ENCODE measurements around the gene PRMT7. TPM values are rescaled to one million over a fixed set of nuclear protein-coding genes. Genes with fewer than 3 reads are reported as not detected.

PRMT7 gene
- total RNA-seq, 1 experiment from 2014 or later = 47.5 TPM

GRCh38 chr16:68283346-68283745 is 27.5 kb upstream of the PRMT7 start:
- BruUV-seq (replicated peaks) = no TSS peak
- H3K9me2 ChIP-seq (ENCODE audit: insufficient read depth) = no peaks in the 10 kb centered on the region
- ChIA-PET POLR2A (ENCODE audit: unreplicated experiment) (no interaction called here), CTCF (no interaction called here)
- H3K36me3 ChIP-seq (ENCODE audit: low read depth) = no peaks in the 10 kb centered on the region
- no peak for TF ChIP-seq CTCF (conservative IDR thresholded peaks at IDR 0.05)
- TF ChIP-seq EZH2 (IDR thresholded peaks at IDR 0.05; ENCODE audit: low read depth) = no peak
- H3K4me1 ChIP-seq (replicated peaks; ENCODE audit: insufficient read depth) = 0 out of 2 replicates have a peak, but pooled peaks cover 7% of the 10 kb centered on the region
- peaks cover 13% of the 10 kb centered on the region for H4K20me1 ChIP-seq (ENCODE audit: insufficient read depth)
- no peaks in the 10 kb centered on the region for H3K27me3 ChIP-seq (ENCODE audit: insufficient read depth, low read depth)
- H2AFZ ChIP-seq = no peak overlapping the region
- no peak for DNase-seq
- H3K27ac ChIP-seq = no peak overlapping the region
- H3F3A ChIP-seq (ENCODE audit: insufficient read depth, low read depth) = no peaks in the 10 kb centered on the region
- no peak overlapping the region for H3K4me2 ChIP-seq
- no peak overlapping the region for H3K4me3 ChIP-seq
- no peaks in the 10 kb centered on the region for H3K79me2 ChIP-seq (ENCODE audit: low read depth)
- intact Hi-C loops (cut with micrococcal nuclease; ENCODE audit: unreplicated experiment) = no loop called here
- H3K9me3 ChIP-seq (ENCODE audit: insufficient read depth, low read depth) = no peaks in the 10 kb centered on the region

DNA sequence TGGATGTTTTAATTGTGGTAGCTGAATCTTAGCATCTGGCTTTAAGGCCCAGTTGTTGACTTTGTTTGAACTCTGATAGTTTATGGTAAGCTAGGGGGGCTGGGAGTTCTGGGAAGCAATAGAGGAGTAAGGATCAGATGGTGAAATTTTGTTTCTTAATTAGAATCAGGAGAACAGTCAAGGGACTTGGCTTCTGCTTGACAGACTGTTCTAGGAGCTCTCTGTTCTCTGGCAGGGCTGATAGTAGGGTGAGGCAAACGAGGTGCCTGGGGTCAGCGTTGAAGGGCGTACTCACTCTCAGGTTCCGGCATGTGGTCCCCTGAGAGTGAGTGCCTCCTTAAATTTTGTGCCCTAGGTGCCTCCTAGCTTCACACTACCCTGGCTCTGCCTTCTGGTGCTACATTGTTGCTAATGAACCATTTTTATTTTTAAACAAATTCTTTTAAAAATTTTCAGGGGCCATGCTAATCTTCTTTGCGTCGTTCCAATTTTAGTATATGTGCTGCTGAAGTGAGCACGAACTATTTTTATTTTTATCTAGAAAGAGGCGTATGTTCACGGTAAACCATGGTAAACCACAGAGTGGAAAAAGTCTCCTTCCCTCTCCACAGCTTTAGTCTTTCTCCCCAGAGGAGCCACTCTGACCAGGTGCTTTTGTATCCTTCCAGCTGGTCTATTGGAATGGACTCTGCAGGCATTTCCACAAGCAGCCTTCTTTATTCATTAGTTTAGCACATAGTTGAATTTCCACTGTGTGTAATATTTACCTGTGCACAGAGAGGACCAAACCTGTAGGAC is 26.8 kb upstream of the PRMT7 start:
- Histone ChIP-seq H3K4me1 (replicated peaks; ENCODE audit: insufficient read depth) (0 out of 2 replicates have a peak, but pooled peaks cover 7% of the 10 kb centered on the region), H3K4me2 (no peak overlapping the region), H3K79me2 (ENCODE audit: low read depth) (no peaks in the 10 kb centered on the region), H4K20me1 (ENCODE audit: insufficient read depth) (peaks cover 13% of the 10 kb centered on the region), H3K36me3 (ENCODE audit: low read depth) (no peaks in the 10 kb centered on the region), H3F3A (ENCODE audit: insufficient read depth, low read depth) (no peaks in the 10 kb centered on the region), H3K9me3 (ENCODE audit: insufficient read depth, low read depth) (no peaks in the 10 kb centered on the region), H3K9me2 (ENCODE audit: insufficient read depth) (no peaks in the 10 kb centered on the region), H3K27me3 (ENCODE audit: insufficient read depth, low read depth) (no peaks in the 10 kb centered on the region), H3K27ac (no peak overlapping the region), H3K4me3 (no peak overlapping the region), H2AFZ (no peak overlapping the region)
- no TSS peak for BruUV-seq (replicated peaks)
- intact Hi-C loops (cut with micrococcal nuclease; ENCODE audit: unreplicated experiment) = no loop called here
- no peak for DNase-seq
- no peak for TF ChIP-seq EZH2 (IDR thresholded peaks at IDR 0.05; ENCODE audit: low read depth)
- TF ChIP-seq CTCF (conservative IDR thresholded peaks at IDR 0.05) = no peak
- ChIA-PET CTCF (no interaction called here), POLR2A (ENCODE audit: unreplicated experiment) (no interaction called here)

DNA sequence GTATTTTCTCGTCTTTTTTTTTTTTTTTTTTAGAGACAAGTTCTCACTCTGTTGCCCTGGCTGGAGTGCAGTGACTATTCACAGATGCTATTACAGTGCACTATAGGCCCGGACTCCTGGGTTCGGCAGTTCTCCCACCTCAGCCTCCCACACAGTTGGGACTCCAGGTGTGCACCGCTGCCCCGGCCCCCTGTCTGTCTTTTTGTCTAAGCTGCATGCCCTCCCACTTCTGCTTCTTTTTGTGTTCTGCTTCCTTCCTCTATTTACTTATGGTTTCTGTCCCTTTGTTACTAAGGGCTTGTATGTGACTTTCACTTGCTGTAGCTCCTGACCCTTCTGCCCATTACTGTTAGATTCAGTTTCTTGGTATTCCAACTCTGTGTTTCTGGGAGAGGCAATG is 26.0 kb upstream of the PRMT7 start:
- Histone ChIP-seq H3K27ac (no peak overlapping the region), H3K4me3 (no peak overlapping the region), H3K4me2 (no peak overlapping the region), H4K20me1 (ENCODE audit: insufficient read depth) (peaks cover 6% of the 10 kb centered on the region), H3K79me2 (ENCODE audit: low read depth) (no peaks in the 10 kb centered on the region), H3K9me2 (ENCODE audit: insufficient read depth) (no peaks in the 10 kb centered on the region), H2AFZ (no peak overlapping the region), H3K9me3 (ENCODE audit: insufficient read depth, low read depth) (no peaks in the 10 kb centered on the region), H3K4me1 (replicated peaks; ENCODE audit: insufficient read depth) (0 out of 2 replicates have a peak, but pooled peaks cover 7% of the 10 kb centered on the region), H3K27me3 (ENCODE audit: insufficient read depth, low read depth) (no peaks in the 10 kb centered on the region), H3F3A (ENCODE audit: insufficient read depth, low read depth) (no peaks in the 10 kb centered on the region), H3K36me3 (ENCODE audit: low read depth) (no peaks in the 10 kb centered on the region)
- intact Hi-C loops (cut with micrococcal nuclease; ENCODE audit: unreplicated experiment) = no loop called here
- no peak for TF ChIP-seq CTCF (conservative IDR thresholded peaks at IDR 0.05)
- no peak for TF ChIP-seq EZH2 (IDR thresholded peaks at IDR 0.05; ENCODE audit: low read depth)
- no TSS peak for BruUV-seq (replicated peaks)
- POLR2A ChIA-PET (ENCODE audit: unreplicated experiment) = no interaction called here
- no peak for DNase-seq
- CTCF ChIA-PET = no interaction called here
